Endothelial cell of umbilical vein (primary cell): ENCODE measurements around the gene IPPK. TPM values are rescaled to one million over a fixed set of nuclear protein-coding genes. Genes with fewer than 3 reads are reported as not detected.

Experiments used
- BruUV-seq: library from RNA; stranded (reverse); fragments of 400-500 nt; replicated peaks from 2 replicates; lab custom pipeline; 2021; lab: Mats Ljungman, UMichigan
- CTCF ChIA-PET: fragments of 300-600, 350-600 bp; sonication (Branson Sonifier 250); formaldehyde crosslinking; loops from one replicate; lab custom pipeline; 2021; ENCODE audit warnings: antibody characterized with exemption, inconsistent platforms; lab: Charles Lee
- POLR2A ChIA-PET: fragments of 300-600, 350-600 bp; sonication (Branson Sonifier 250); formaldehyde crosslinking; loops from one replicate; lab custom pipeline; 2021; ENCODE audit warnings: antibody characterized with exemption, inconsistent platforms; lab: Charles Lee
- DNase-seq: peaks from one replicate; pipeline ENCODE4 v3.0.0-alpha.2; 2011; ENCODE audit warnings: low read depth, low spot score
- FAIRE-seq: peaks from 2 replicates; lab custom pipeline; 2011; peaks lifted over from hg19 to GRCh38; lab: Jason Lieb, UNC
- H2AFZ ChIP-seq: 2 replicates; pipeline ENCODE4 v1.6.0; 2012; ENCODE audit warnings: low read depth, low read length, control low read depth, inconsistent platforms
- H3K27ac ChIP-seq: 2 replicates; pipeline ENCODE4 v1.5.1; 2011; ENCODE audit warnings: low read depth, mild to moderate bottlenecking, control low read depth, low read length, moderate library complexity; ENCODE audit not compliant: insufficient read depth
- H3K27me3 ChIP-seq, 2 experiments: 2 replicates each; pipeline versions ENCODE4 v1.6.0 to v1.6.1; 2011; ENCODE audit warnings: low read length in 2 of 2, mixed read lengths in 1 of 2; ENCODE audit not compliant: control insufficient read depth in 2 of 2, insufficient read depth in 2 of 2
- H3K36me3 ChIP-seq, 2 experiments: 2 replicates in 1 of 2; 3 replicates in 1 of 2; pipeline ENCODE4 v1.5.1; 2011; ENCODE audit warnings: low read length in 2 of 2, mild to moderate bottlenecking in 1 of 2, moderate library complexity in 1 of 2; ENCODE audit not compliant: control insufficient read depth in 2 of 2, insufficient read depth in 2 of 2; ENCODE audit errors: extremely low read depth in 1 of 2
- H3K4me1 ChIP-seq: 3 replicates; pipeline ENCODE4 v1.5.1; 2011; ENCODE audit warnings: mild to moderate bottlenecking, low read length; ENCODE audit not compliant: control insufficient read depth, insufficient read depth; ENCODE audit errors: extremely low read depth
- H3K4me2 ChIP-seq: 2 replicates; pipeline ENCODE4 v1.6.1; 2011; ENCODE audit warnings: low read length, control low read depth, mixed read lengths; ENCODE audit not compliant: insufficient read depth
- H3K4me3 ChIP-seq, 3 experiments: fragments of 200-600 bp in 1 of 3; sonication (generic), shearing (Covaris generic) in 1 of 3; replicated peaks in 1 of 3; 2 replicates each; pipeline ENCODE4 v1.5.1; 2011 to 2016; ENCODE audit warnings: control low read depth in 3 of 3, low read length in 3 of 3, mild to moderate bottlenecking in 2 of 3, inconsistent platforms in 1 of 3, low read depth in 1 of 3, moderate library complexity in 1 of 3; ENCODE audit not compliant: insufficient read depth in 1 of 3
- H3K79me2 ChIP-seq: 2 replicates; pipeline ENCODE4 v1.6.0; 2012; ENCODE audit warnings: low read length, inconsistent platforms; ENCODE audit not compliant: control insufficient read depth, insufficient read depth
- H3K9ac ChIP-seq: replicated peaks from 2 replicates; pipeline ENCODE3; 2011; ENCODE audit warnings: low read length, control low read depth; ENCODE audit not compliant: insufficient read depth; ENCODE audit errors: extremely low read depth
- H3K9me1 ChIP-seq: replicated peaks from 3 replicates; pipeline ENCODE4 v1.6.0; 2011; ENCODE audit warnings: mild to moderate bottlenecking, low read length; ENCODE audit not compliant: control insufficient read depth, insufficient read depth; ENCODE audit errors: extremely low read depth
- H3K9me3 ChIP-seq: replicated peaks from 2 replicates; pipeline ENCODE4 v1.5.1; 2012; ENCODE audit warnings: low read length, inconsistent platforms; ENCODE audit not compliant: control insufficient read depth, insufficient read depth
- H4K20me1 ChIP-seq: replicated peaks from 2 replicates; pipeline ENCODE3; 2011; ENCODE audit warnings: mild to moderate bottlenecking, low read length; ENCODE audit not compliant: control insufficient read depth, insufficient read depth; ENCODE audit errors: extremely low read depth
- EZH2 ChIP-seq: IDR thresholded peaks from 2 replicates; pipeline ENCODE4 v1.6.1; 2012; ENCODE audit warnings: borderline replicate concordance, low read depth, mild to moderate bottlenecking, moderate library complexity, low read length, inconsistent platforms; ENCODE audit not compliant: severe bottlenecking
- GATA2 ChIP-seq: IDR thresholded peaks from 2 replicates; pipeline ENCODE4 v1.7.0; 2011; ENCODE audit warnings: low read depth, mild to moderate bottlenecking, moderate library complexity, mixed read lengths, low read length; ENCODE audit not compliant: insufficient read length, insufficient read depth
- JUN ChIP-seq: IDR thresholded peaks from 2 replicates; pipeline ENCODE4 v1.6.1; 2011; ENCODE audit warnings: borderline replicate concordance, low read depth; ENCODE audit not compliant: insufficient read length, insufficient read depth
- MYC ChIP-seq: IDR thresholded peaks from one replicate; pipeline ENCODE4 v1.6.1; 2011; ENCODE audit warnings: mild to moderate bottlenecking, low read depth, low read length
- POLR2A ChIP-seq: IDR thresholded peaks from 2 replicates; pipeline ENCODE4 v1.6.1; 2012; ENCODE audit warnings: low read depth, mild to moderate bottlenecking, control low read depth, low read length
- POLR2AphosphoS5 ChIP-seq: IDR thresholded peaks from 2 replicates; pipeline ENCODE4 v1.6.1; 2012; ENCODE audit warnings: low read depth, mild to moderate bottlenecking, control low read depth, low read length, moderate library complexity; ENCODE audit not compliant: insufficient read depth
- dilution Hi-C: fragments of 300-500 bp; cut with MboI; formaldehyde crosslinking; loops from one replicate; pipeline ENCODE4 v1.15.0; 2019; ENCODE audit warnings: low sequenced_read_pairs; ENCODE audit not compliant: extremely low pct_ligation_motif_present
- intact Hi-C: fragments of 100-400 bp; cut with micrococcal nuclease; formaldehyde crosslinking; loops from one replicate; pipeline ENCODE4 v1.10.0; 2022
- polyA plus RNA-seq, 4 experiments: library from polyadenylated mRNA; depleted of rRNA in 3 of 4; stranded (reverse) in 3 of 4; unstranded in 1 of 4; fragments of >200 nt; gene quantifications; 2 replicates each; pipeline versions ENCODE4 v1.2.1 to v1.2.3, GENCODE V29; 2011 to 2012; ENCODE audit warnings: missing spikeins in 1 of 4
- total RNA-seq: library from RNA; stranded (reverse); gene quantifications from 2 replicates; pipeline ENCODE4 v1.2.3, GENCODE V29; 2021
- TF ChIP-seq, protein P1 (sequence below), 2 donors: IDR thresholded peaks; 1 replicate in 1 of 2; 2 replicates in 1 of 2; pipeline ENCODE4 v1.5.1; 2011; ENCODE audit warnings: low read length in 2 of 2, mild to moderate bottlenecking in 2 of 2, moderate library complexity in 2 of 2, control low read depth in 1 of 2, inconsistent platforms in 1 of 2, low read depth in 1 of 2; ENCODE audit not compliant: insufficient read depth in 1 of 2; ENCODE audit errors: extremely low read depth in 1 of 2

Gene IPPK
- total and polyA plus RNA-seq, 2 donors (not counting 3 experiments of a cell fraction or from before 2014, with no cell fraction given) = 14.0 to 28.0 TPM

DNA sequence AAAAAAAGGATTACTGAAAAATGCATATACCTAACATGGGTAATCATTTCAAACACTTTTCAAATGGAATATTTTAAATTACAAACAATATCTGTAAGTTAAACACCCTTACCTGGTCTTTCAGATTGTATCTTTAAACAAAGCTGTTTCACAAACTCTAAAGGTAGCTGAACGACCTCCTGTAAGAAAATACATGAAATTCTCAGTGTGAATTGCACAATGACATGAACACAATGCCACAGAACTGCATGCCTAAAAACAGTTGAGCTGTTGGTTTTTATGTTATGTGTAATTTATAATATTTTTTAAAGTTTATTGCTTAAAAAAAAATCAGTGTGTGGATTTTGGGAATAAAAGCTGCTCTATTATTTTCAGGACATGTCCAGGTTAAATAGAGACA lies 17.5 kb downstream of the IPPK start:
- Histone ChIP-seq H3K9me3 (no peaks in the 10 kb centered on the region), H3K79me2 (peaks cover 34% of the 10 kb centered on the region), H3K4me3 (no peak overlapping the region), H3K9ac (no peak overlapping the region), H3K27ac (no peak overlapping the region), H3K4me1 (peaks cover 8% of the 10 kb centered on the region), H3K4me2 (no peak overlapping the region), H3K9me1 (no peaks in the 10 kb centered on the region), H3K36me3 (peaks cover 16 to 30% of the 10 kb centered on the region in 2 experiments), H4K20me1 (no peaks in the 10 kb centered on the region), H3K27me3 (no peaks in the 10 kb centered on the region), H2AFZ (no peak overlapping the region)
- dilution Hi-C loops (no loop called here), intact Hi-C loops (no loop called here)
- ChIA-PET CTCF (interaction anchor here (1.2 to 1.9 kb wide), 2 partner anchors 17 to 139 kb away, joined by 4 to 6 read pairs; no protein-coding TSS in a partner anchor), POLR2A (no interaction called here)
- no TSS peak for BruUV-seq
- no peak for DNase-seq
- TF ChIP-seq GATA2 (no peak), POLR2A (no peak), EZH2 (no peak), MYC (no peak), POLR2AphosphoS5 (no peak), JUN (no peak)
- TF ChIP-seq, protein P1, sequence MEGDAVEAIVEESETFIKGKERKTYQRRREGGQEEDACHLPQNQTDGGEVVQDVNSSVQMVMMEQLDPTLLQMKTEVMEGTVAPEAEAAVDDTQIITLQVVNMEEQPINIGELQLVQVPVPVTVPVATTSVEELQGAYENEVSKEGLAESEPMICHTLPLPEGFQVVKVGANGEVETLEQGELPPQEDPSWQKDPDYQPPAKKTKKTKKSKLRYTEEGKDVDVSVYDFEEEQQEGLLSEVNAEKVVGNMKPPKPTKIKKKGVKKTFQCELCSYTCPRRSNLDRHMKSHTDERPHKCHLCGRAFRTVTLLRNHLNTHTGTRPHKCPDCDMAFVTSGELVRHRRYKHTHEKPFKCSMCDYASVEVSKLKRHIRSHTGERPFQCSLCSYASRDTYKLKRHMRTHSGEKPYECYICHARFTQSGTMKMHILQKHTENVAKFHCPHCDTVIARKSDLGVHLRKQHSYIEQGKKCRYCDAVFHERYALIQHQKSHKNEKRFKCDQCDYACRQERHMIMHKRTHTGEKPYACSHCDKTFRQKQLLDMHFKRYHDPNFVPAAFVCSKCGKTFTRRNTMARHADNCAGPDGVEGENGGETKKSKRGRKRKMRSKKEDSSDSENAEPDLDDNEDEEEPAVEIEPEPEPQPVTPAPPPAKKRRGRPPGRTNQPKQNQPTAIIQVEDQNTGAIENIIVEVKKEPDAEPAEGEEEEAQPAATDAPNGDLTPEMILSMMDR (IDR thresholded peaks at IDR 0.05; ENCODE audit: extremely low read depth in 1 of 2, insufficient read depth in 1 of 2, low read depth in 1 of 2, low read length in 2 of 2) = no peak
- no peak for FAIRE-seq
